Stimulated activated CD8-positive, alpha-beta memory T cell treated with anti-CD3 and anti-CD28 coated beads, Interleukin-4, amount 100 ng/mL, for 48 hours (primary cell): ENCODE data around the gene SKAP1.
"Not testable (repeated sequence)": the region's sequence is repeated elsewhere in the genome, so short reads cannot be mapped to it uniquely, and the experiment has no call there.

Source experiments
- DNase-seq: peaks from one replicate; pipeline ENCODE4 v3.0.0-alpha.2; 2020

The SKAP1 gene

GRCh38 chr17:48363161-48363560 lies 66.9 kb downstream of the SKAP1 start:
- no peak for DNase-seq

GRCh38 chr17:48360861-48361633 lies 69.0 kb downstream of the SKAP1 start:
- DNase-seq: not testable (repeated sequence)

GRCh38 chr17:48357779-48358602 lies 72.0 kb downstream of the SKAP1 start:
- DNase-seq: no peak

- DNase-seq: no peak
Observed at GRCh38 chr17:48356866-48357265, 73.1 kb downstream of the SKAP1 start.

GRCh38 chr17:48352630-48353029 lies 77.4 kb downstream of the SKAP1 start:
- DNase-seq: no peak

- no peak for DNase-seq
Observed at GRCh38 chr17:48351911-48352332, 78.1 kb downstream of the SKAP1 start.

- no peak for DNase-seq
Observed at GRCh38 chr17:48348352-48348751, 81.7 kb downstream of the SKAP1 start.

GRCh38 chr17:48347177-48347576 lies 82.8 kb downstream of the SKAP1 start:
- DNase-seq: no peak

GRCh38 chr17:48344251-48344650 lies 85.8 kb downstream of the SKAP1 start:
- no peak for DNase-seq

- no peak for DNase-seq
Observed at GRCh38 chr17:48340916-48341315, 89.1 kb downstream of the SKAP1 start.

- DNase-seq: no peak
Observed at GRCh38 chr17:48338720-48339119, 91.3 kb downstream of the SKAP1 start.

- DNase-seq: not testable (repeated sequence)
Observed at GRCh38 chr17:48337903-48338302, 92.1 kb downstream of the SKAP1 start.

- DNase-seq: no peak
Observed at GRCh38 chr17:48336986-48337385, 93.0 kb downstream of the SKAP1 start.

- no peak for DNase-seq
Observed at GRCh38 chr17:48335858-48336500, 94.0 kb downstream of the SKAP1 start.

GRCh38 chr17:48335146-48335784 lies 94.7 kb downstream of the SKAP1 start:
- DNase-seq: no peak

GRCh38 chr17:48333034-48333530 lies 96.9 kb downstream of the SKAP1 start:
- no peak for DNase-seq

GRCh38 chr17:48330887-48331286 lies 99.1 kb downstream of the SKAP1 start:
- DNase-seq: no peak

- DNase-seq: no peak
Observed at GRCh38 chr17:48330421-48330820, 99.6 kb downstream of the SKAP1 start.

GRCh38 chr17:48328457-48328856 lies 101.6 kb downstream of the SKAP1 start:
- DNase-seq: no peak

- DNase-seq: no peak
Observed at GRCh38 chr17:48326310-48326709, 103.7 kb downstream of the SKAP1 start.

GRCh38 chr17:48322060-48322459 lies 108.0 kb downstream of the SKAP1 start:
- DNase-seq: no peak

GRCh38 chr17:48317732-48318131 lies 112.3 kb downstream of the SKAP1 start:
- no peak for DNase-seq

- DNase-seq: no peak
Observed at GRCh38 chr17:48314716-48315115, 115.3 kb downstream of the SKAP1 start.
